Right lobe of liver (tissue), 6 donors: Measurements from ENCODE around the gene SLC39A10. TPM values are rescaled to one million over a fixed set of nuclear protein-coding genes. Genes with fewer than 3 reads are reported as not detected.
"Not testable (repeated sequence)": the region's sequence is repeated elsewhere in the genome, so short reads cannot be mapped to it uniquely, and the experiment has no call there.

Experiments
- ATAC-seq, 4 donors: fragments of 200-7000 bp; cut with Tn5 transposase; one replicate each; pipeline ENCODE4 v1.9.1; 2020; ENCODE audit warnings: mild to moderate bottlenecking in 4 of 4, moderate library complexity in 4 of 4
- DNase-seq, 3 donors: peaks; one replicate each; pipeline ENCODE4 v3.0.0-alpha.2; 2020
- H3K27ac ChIP-seq, 3 donors: fragments of 200-600 bp; one replicate each; pipeline ENCODE4 v1.8.0; 2022
- H3K27me3 ChIP-seq, 2 donors: fragments of 200-600 bp; one replicate each; pipeline ENCODE4 v1.8.0; 2022
- H3K36me3 ChIP-seq, 4 donors: fragments of 200-600 bp; sonication (generic) in 1 of 4; one replicate each; pipeline versions ENCODE4 v1.5.1 to v1.8.0; 2017 to 2022; ENCODE audit warnings: control low read depth in 1 of 4
- H3K4me1 ChIP-seq, 4 donors: fragments of 200-600 bp; sonication (generic) in 1 of 4; one replicate each; pipeline versions ENCODE4 v1.5.1 to v1.8.0; 2017 to 2022; ENCODE audit warnings: control low read depth in 1 of 4
- H3K4me3 ChIP-seq, 3 donors: fragments of 200-600 bp; one replicate each; pipeline ENCODE4 v1.8.0; 2022
- H3K9me3 ChIP-seq, 4 donors: fragments of 200-600 bp; sonication (generic) in 1 of 4; one replicate each; pipeline versions ENCODE4 v1.5.1 to v1.8.0; 2017 to 2022; ENCODE audit warnings: control low read depth in 1 of 4
- POLR2A ChIP-seq: fragments of 450-650 bp; IDR thresholded peaks from one replicate; pipeline ENCODE4 v1.6.1; 2017; ENCODE audit warnings: antibody characterized with exemption, mild to moderate bottlenecking
- WGBS: methylation state at CpG from one replicate; pipeline ENCODE4 v1.1.6; 2018; ENCODE audit warnings: low coverage, low lambda C conversion rate; ENCODE audit not compliant: insufficient coverage; ENCODE audit errors: missing lambda C conversion rate; 5-methylcytosine and 5-hydroxymethylcytosine counted together
- intact Hi-C, 2 donors: fragments of 100-400 bp; cut with DNase I; formaldehyde crosslinking; loops; one replicate each; pipeline versions ENCODE4 v1.11.2 to v1.14.1; 2022
- total RNA-seq, 6 experiments: library from RNA; depleted of rRNA in 2 of 6; stranded (reverse); fragments of >200 nt in 2 of 6; fragmentation: NEBNext Ultra II Directional in 3 of 6; extraction: Animal tissue kit (Norgen Biotek cat#: 25700) in 3 of 6; gene quantifications; one replicate each; pipeline versions ENCODE4 v1.1.0 to v1.2.4, GENCODE V29; 2016 to 2023
- TF ChIP-seq, protein P1 (sequence below), 4 donors: fragments of 200-600 bp in 3 of 4; fragments of 450-650 bp in 1 of 4; IDR thresholded peaks; one replicate each; pipeline versions ENCODE4 v1.5.1 to v1.8.0; 2016 to 2022; ENCODE audit warnings: antibody characterized with exemption in 4 of 4, mild to moderate bottlenecking in 2 of 4
- donor health status: DM: no; HTN: yes; CAD: no.
- donor health status: DM: no; HTN: no; CAD: no.
- donor health status: DM: no; HTN: no; CAD: no.
- donor health status: DM: no; HTN: yes; CAD: no.
- donor health status: DM: no; HTN: yes; CAD: no.

The SLC39A10 gene
- total RNA-seq, 6 experiments from 2014 or later: 3.5 to 5.2 (median 4.6) TPM

- 57% methylated on average over 5 of the region's 9 CpGs for WGBS
- intact Hi-C loops: loop anchor here in 1 of 2 donors (10.0 kb wide), 1 partner anchor 62 kb away; no protein-coding TSS in a partner anchor
Observed at GRCh38 chr2:195646424-195646823, 10.6 kb upstream of the SLC39A10 start.

DNA sequence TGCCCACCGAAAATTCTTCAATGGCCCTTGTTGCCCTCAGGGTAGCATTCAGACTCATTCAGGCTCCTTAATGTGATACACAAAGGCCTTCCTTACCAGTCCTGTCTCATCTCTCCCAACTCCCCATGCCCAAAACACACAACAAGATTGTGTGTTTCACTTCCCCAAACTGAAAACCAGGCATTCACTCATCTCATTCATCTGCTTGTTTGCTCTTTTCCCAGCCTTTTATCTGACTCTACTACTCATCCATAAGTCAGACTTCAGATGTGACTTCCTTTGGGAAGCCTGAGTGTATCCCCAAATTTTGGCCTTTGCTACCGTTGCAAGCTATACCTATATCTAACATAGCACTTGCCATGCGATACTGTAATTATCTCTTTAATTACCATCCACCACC lies 9.7 kb upstream of the SLC39A10 start:
- intact Hi-C loops: loop anchor here in 1 of 2 donors (10.0 kb wide), 1 partner anchor 63 kb away; no protein-coding TSS in a partner anchor
- no peaks in the 10 kb centered on the region for H3K9me3 ChIP-seq
- no peak for DNase-seq
- no peaks in the 10 kb centered on the region for H3K27me3 ChIP-seq
- TF ChIP-seq, protein P1, sequence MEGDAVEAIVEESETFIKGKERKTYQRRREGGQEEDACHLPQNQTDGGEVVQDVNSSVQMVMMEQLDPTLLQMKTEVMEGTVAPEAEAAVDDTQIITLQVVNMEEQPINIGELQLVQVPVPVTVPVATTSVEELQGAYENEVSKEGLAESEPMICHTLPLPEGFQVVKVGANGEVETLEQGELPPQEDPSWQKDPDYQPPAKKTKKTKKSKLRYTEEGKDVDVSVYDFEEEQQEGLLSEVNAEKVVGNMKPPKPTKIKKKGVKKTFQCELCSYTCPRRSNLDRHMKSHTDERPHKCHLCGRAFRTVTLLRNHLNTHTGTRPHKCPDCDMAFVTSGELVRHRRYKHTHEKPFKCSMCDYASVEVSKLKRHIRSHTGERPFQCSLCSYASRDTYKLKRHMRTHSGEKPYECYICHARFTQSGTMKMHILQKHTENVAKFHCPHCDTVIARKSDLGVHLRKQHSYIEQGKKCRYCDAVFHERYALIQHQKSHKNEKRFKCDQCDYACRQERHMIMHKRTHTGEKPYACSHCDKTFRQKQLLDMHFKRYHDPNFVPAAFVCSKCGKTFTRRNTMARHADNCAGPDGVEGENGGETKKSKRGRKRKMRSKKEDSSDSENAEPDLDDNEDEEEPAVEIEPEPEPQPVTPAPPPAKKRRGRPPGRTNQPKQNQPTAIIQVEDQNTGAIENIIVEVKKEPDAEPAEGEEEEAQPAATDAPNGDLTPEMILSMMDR (IDR thresholded peaks at IDR 0.05): no peak
- TF ChIP-seq POLR2A: no peak
- no peak for ATAC-seq
- H3K4me3 ChIP-seq: no peak overlapping the region
- H3K27ac ChIP-seq: no peak overlapping the region
- H3K4me1 ChIP-seq: peaks cover 0 to 10% (median 2%) of the 10 kb centered on the region in 4 donors
- 81% methylated on average over 3 of the region's 3 CpGs for WGBS
- H3K36me3 ChIP-seq: no peaks in the 10 kb centered on the region

More at GRCh38 chr2:195646424-195646823, 10.6 kb upstream of the SLC39A10 start:
- H3K27ac ChIP-seq: no peak overlapping the region
- no peak overlapping the region for H3K4me3 ChIP-seq
- no peaks in the 10 kb centered on the region for H3K27me3 ChIP-seq
- no peaks in the 10 kb centered on the region for H3K9me3 ChIP-seq
- ATAC-seq (no peak), DNase-seq (no peak)
- no peak for TF ChIP-seq POLR2A
- TF ChIP-seq, protein P1 (IDR thresholded peaks at IDR 0.05): no peak
- H3K36me3 ChIP-seq: no peaks in the 10 kb centered on the region
- H3K4me1 ChIP-seq: peaks cover 0 to 10% (median 2%) of the 10 kb centered on the region in 4 donors

DNA sequence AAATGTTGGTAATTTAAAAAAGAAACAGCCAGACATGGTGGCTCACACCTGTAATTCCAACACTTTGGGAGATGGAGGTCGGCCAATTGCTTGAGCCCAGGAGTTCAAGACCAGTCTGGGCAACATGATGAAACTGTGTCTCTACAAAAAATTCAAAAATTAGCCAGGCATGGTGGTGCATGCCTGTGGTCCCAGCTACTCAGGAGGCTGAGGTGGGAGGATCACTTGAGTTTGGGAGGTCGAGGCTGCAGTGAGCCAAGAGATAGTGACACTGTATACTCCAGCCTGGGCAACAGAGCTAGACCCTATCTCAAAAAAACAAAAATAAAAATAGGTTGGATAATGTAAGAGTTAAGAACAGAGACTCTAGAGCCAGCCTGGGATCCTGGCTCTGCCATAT lies 8.7 kb upstream of the SLC39A10 start:
- H3K27me3 ChIP-seq, ATAC-seq, H3K4me1 ChIP-seq, DNase-seq, H3K36me3 ChIP-seq, H3K27ac ChIP-seq, H3K4me3 ChIP-seq, H3K9me3 ChIP-seq: not testable (repeated sequence)
- intact Hi-C loops: loop anchor here in 1 of 2 donors (10.0 kb wide), 1 partner anchor 64 kb away; no protein-coding TSS in a partner anchor
- WGBS: 84% methylated on average over 2 of the region's 2 CpGs

DNA sequence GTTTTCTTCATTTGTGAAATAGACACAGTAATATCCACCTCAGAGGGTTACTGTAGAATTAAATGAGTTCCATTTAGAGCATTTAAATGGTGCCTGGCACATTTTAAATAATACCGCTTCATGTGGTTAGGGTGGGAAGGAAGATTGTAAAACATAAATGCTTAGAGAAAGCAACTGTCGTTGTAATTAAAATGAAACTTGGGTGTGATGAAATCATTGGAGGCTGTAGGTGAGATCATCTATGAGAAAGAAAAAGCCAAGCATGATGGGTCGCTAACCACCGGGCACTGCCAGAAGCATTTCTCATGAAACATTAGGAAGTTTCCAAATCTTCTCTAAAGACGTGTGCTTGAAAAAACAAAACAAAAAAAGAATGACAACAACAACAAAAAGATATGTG lies 8.2 kb upstream of the SLC39A10 start:
- Histone ChIP-seq H3K27ac (no peak overlapping the region), H3K36me3 (no peaks in the 10 kb centered on the region), H3K4me3 (no peak overlapping the region), H3K27me3 (no peaks in the 10 kb centered on the region), H3K4me1 (peaks cover 0 to 5% (median under 1%) of the 10 kb centered on the region in 4 donors), H3K9me3 (no peaks in the 10 kb centered on the region)
- DNase-seq (no peak), ATAC-seq (no peak)
- WGBS: 72% methylated on average over 5 of the region's 5 CpGs
- TF ChIP-seq POLR2A: no peak
- TF ChIP-seq, protein P1 (IDR thresholded peaks at IDR 0.05): no peak
- intact Hi-C loops: loop anchor here in 1 of 2 donors (10.0 kb wide), 1 partner anchor 64 kb away; no protein-coding TSS in a partner anchor

DNA sequence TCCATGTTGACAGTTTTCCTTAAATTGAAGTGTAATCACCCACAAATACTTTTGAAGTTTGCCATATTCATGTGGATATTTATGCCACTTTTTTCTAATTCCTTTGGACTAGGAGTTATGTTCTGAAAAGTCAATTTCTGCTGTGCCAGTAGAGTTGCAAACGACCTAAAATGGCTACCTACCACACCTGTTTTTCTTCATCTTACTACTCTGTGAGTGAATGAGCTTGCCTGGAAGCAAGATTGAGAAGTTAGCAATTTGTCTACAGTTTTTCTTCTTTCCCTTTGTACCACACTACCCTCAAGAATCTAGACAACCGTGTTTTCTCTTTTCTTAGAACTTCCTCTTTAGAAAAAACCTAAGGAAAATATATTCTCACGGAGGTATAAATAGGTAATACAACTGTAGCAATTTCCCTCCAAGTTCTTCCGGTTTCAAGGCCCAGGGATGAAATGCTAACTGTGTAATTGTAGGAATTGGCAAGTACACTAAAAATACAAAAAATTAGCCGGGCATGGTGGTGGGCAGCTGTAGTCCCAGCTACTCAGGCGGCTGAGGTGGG lies 7.3 kb upstream of the SLC39A10 start:
- DNase-seq: no peak
- WGBS: 42% methylated on average over 6 of the region's 6 CpGs

More for the DNA sequence above, 7.3 kb upstream of the SLC39A10 start:
- TF ChIP-seq POLR2A: no peak
- TF ChIP-seq, protein P1 (IDR thresholded peaks at IDR 0.05): no peak
- H3K4me3 ChIP-seq: no peak overlapping the region
- no peaks in the 10 kb centered on the region for H3K9me3 ChIP-seq
- ATAC-seq: no peak
- H3K4me1 ChIP-seq: peaks cover 0 to 5% (median 0%) of the 10 kb centered on the region in 4 donors
- intact Hi-C loops: loop anchor here in 1 of 2 donors (10.0 kb wide), 1 partner anchor 65 kb away; no protein-coding TSS in a partner anchor
- no peak overlapping the region for H3K27ac ChIP-seq
- H3K27me3 ChIP-seq: no peaks in the 10 kb centered on the region
- H3K36me3 ChIP-seq: no peaks in the 10 kb centered on the region
